HepG2 (cell line): ENCODE measurements around the gene BLVRB. TPM values are rescaled to one million over a fixed set of nuclear protein-coding genes. Genes with fewer than 3 reads are reported as not detected.

Experiments
- AGO1 ChIP-seq: fragments of 200-400 bp; formaldehyde crosslinking; IDR thresholded peaks from 2 replicates; pipeline ENCODE4 v1.6.1; 2017; ENCODE audit warnings: mild to moderate bottlenecking, low read depth, low read length, moderate library complexity; ENCODE audit not compliant: poor library complexity, severe bottlenecking
- DMAP1 ChIP-seq: IDR thresholded peaks from 2 replicates; pipeline ENCODE4 v1.6.1; 2016
- DR1 ChIP-seq: sonication (generic); formaldehyde crosslinking; IDR thresholded peaks from 2 replicates; pipeline ENCODE4 v1.8.0; 2021; ENCODE audit warnings: mild to moderate bottlenecking, missing genetic modification reagents, inconsistent platforms
- EED ChIP-seq: sonication (generic); formaldehyde crosslinking; IDR thresholded peaks from 2 replicates; pipeline ENCODE4 v1.5.0; 2020; ENCODE audit warnings: mild to moderate bottlenecking, missing genetic modification reagents
- GFI1 ChIP-seq: sonication (generic); formaldehyde crosslinking; IDR thresholded peaks from 2 replicates; pipeline ENCODE4 v1.5.0; 2020; ENCODE audit warnings: missing genetic modification reagents, mild to moderate bottlenecking, borderline replicate concordance
- GZF1 ChIP-seq: sonication (generic); formaldehyde crosslinking; IDR thresholded peaks from 2 replicates; pipeline ENCODE4 v1.5.1; 2020; ENCODE audit warnings: mild to moderate bottlenecking, missing genetic modification reagents
- HNRNPH1 ChIP-seq: fragments of 200-400 bp; formaldehyde crosslinking; optimal IDR thresholded peaks from 2 replicates; pipeline ENCODE3; 2017; ENCODE audit warnings: mild to moderate bottlenecking, low read depth, low read length
- KDM5B ChIP-seq: sonication (generic); formaldehyde crosslinking; IDR thresholded peaks from 2 replicates; pipeline ENCODE4 v1.4.0; 2020; ENCODE audit warnings: missing genetic modification reagents, mild to moderate bottlenecking, borderline replicate concordance
- KLF16 ChIP-seq, 2 experiments: sonication (generic) in 1 of 2; formaldehyde crosslinking in 1 of 2; IDR thresholded peaks; 2 replicates each; pipeline versions ENCODE4 v1.6.1 to v1.8.0; 2016 to 2023; ENCODE audit warnings: missing genetic modification reagents in 2 of 2, missing compliant biosample characterization in 1 of 2
- MNT ChIP-seq: fragments of 450-650 bp; IDR thresholded peaks from 2 replicates; pipeline ENCODE4 v1.6.1; 2016
- MXI1 ChIP-seq: IDR thresholded peaks from 3 replicates; pipeline ENCODE4 v1.6.1; 2012; ENCODE audit warnings: low read depth, low read length, inconsistent platforms, borderline replicate concordance
- NCOR1 ChIP-seq: fragments of 200-600 bp; sonication (generic); IDR thresholded peaks from 2 replicates; pipeline ENCODE4 v1.7.0; 2017; ENCODE audit warnings: antibody characterized with exemption, low read length, borderline replicate concordance
- PHF8 ChIP-seq: sonication (generic); formaldehyde crosslinking; IDR thresholded peaks from 2 replicates; pipeline ENCODE4 v1.5.0; 2020; ENCODE audit warnings: missing genetic modification reagents
- RXRA ChIP-seq: sonication (generic); formaldehyde crosslinking; IDR thresholded peaks from 2 replicates; pipeline ENCODE4 v1.5.1; 2020; ENCODE audit warnings: missing genetic modification reagents
- SAP130 ChIP-seq: IDR thresholded peaks from 2 replicates; pipeline ENCODE4 v1.6.1; 2016; ENCODE audit warnings: low read depth
- SP2 ChIP-seq: sonication (generic); formaldehyde crosslinking; IDR thresholded peaks from 2 replicates; pipeline ENCODE4 v1.5.1; 2020; ENCODE audit warnings: mild to moderate bottlenecking, missing genetic modification reagents
- THAP9 ChIP-seq: sonication (generic); formaldehyde crosslinking; IDR thresholded peaks from 2 replicates; pipeline ENCODE4; 2020; ENCODE audit warnings: missing genetic modification reagents, mild to moderate bottlenecking, borderline replicate concordance
- ZNF253 ChIP-seq: sonication (generic); formaldehyde crosslinking; IDR thresholded peaks from 2 replicates; pipeline ENCODE4 v1.8.0; 2022; ENCODE audit warnings: mild to moderate bottlenecking, missing genetic modification reagents, borderline replicate concordance
- ZNF275 ChIP-seq: sonication (generic); formaldehyde crosslinking; IDR thresholded peaks from 2 replicates; pipeline ENCODE4 v1.8.0; 2022; ENCODE audit warnings: missing genetic modification reagents, mild to moderate bottlenecking, inconsistent platforms, borderline replicate concordance
- ZNF431 ChIP-seq: sonication (generic); formaldehyde crosslinking; IDR thresholded peaks from 2 replicates; pipeline ENCODE4 v1.9.0; 2022; ENCODE audit warnings: missing genetic modification reagents, low read depth, mild to moderate bottlenecking, borderline replicate concordance
- ZNF709 ChIP-seq: sonication (generic); formaldehyde crosslinking; IDR thresholded peaks from 2 replicates; pipeline ENCODE4 v1.5.0; 2020; ENCODE audit warnings: mild to moderate bottlenecking, missing genetic modification reagents
- polyA plus RNA-seq, 8 experiments: library from polyadenylated mRNA; depleted of rRNA in 3 of 8; stranded (reverse) in 7 of 8; unstranded in 1 of 8; fragments of >200 nt; fragmentation: Illumina TruSeq in 4 of 8; extraction: Trizol in 4 of 8; gene quantifications; 2 replicates each; pipeline versions ENCODE4 v1.2.1 to v1.2.3, GENCODE V29; 2011 to 2016; ENCODE audit warnings: low read depth in 4 of 8, missing spikeins in 1 of 8, mixed read lengths in 1 of 8; ENCODE audit not compliant: insufficient read depth in 1 of 8
- total RNA-seq, 5 experiments: library from RNA; depleted of rRNA; stranded (reverse); fragments of >200 nt; fragmentation: Illumina TruSeq; extraction: Trizol; gene quantifications; 2 replicates each; pipeline ENCODE4 v1.2.3, GENCODE V29; 2016; ENCODE audit warnings: low read depth in 1 of 5
- TF ChIP-seq, protein P1 (sequence below): sonication (generic); formaldehyde crosslinking; IDR thresholded peaks from 2 replicates; pipeline ENCODE4 v1.5.0; 2020; ENCODE audit warnings: missing genetic modification reagents

The BLVRB gene
- total and polyA plus RNA-seq, 2 of the 13 experiments (the other 11 are each of a cell fraction or from before 2014, with no cell fraction given): 25.9 to 51.4 TPM

- TF ChIP-seq THAP9 (CRISPR knock-in tag) (peak; percentile 31; the same call in 1 of the 2 replicates), KDM5B (CRISPR knock-in tag) (peak; percentile 59), NCOR1 (no peak; the same call in 1 of the 2 replicates), MXI1 (peak; percentile 59; the same call in 1 of the 3 replicates), SP2 (CRISPR knock-in tag) (peak; percentile 77), RXRA (peak; percentile 53), HNRNPH1 (no peak), DR1 (CRISPR knock-in tag) (peak; percentile 90), SAP130 (CRISPR knock-in tag) (peak; percentile 44), EED (CRISPR knock-in tag) (0 out of 2 replicates have a peak, but pooled peaks have one; percentile 79), GFI1 (CRISPR knock-in tag) (0 out of 2 replicates have a peak, but pooled peaks have one; percentile 20), GZF1 (no peak), ZNF253 (peak; percentile 62; the same call in 1 of the 2 replicates), MNT (peak; percentile 19; the same call in 1 of the 2 replicates), KLF16 (CRISPR knock-in tag; IDR thresholded peaks at IDR 0.05) (peak in 1 of 2 experiments; percentile 86; a peak in 1 of 4 replicates), PHF8 (CRISPR knock-in tag) (peak; percentile 71; the same call in 1 of the 2 replicates), ZNF275 (CRISPR knock-in tag) (peak; percentile 30; the same call in 1 of the 2 replicates), ZNF431 (no peak), DMAP1 (CRISPR knock-in tag) (peak; percentile 23; the same call in 1 of the 2 replicates), ZNF709 (CRISPR knock-in tag) (peak; percentile 64; the same call in 1 of the 2 replicates), AGO1 (peak; percentile 48)
- TF ChIP-seq, protein P1, sequence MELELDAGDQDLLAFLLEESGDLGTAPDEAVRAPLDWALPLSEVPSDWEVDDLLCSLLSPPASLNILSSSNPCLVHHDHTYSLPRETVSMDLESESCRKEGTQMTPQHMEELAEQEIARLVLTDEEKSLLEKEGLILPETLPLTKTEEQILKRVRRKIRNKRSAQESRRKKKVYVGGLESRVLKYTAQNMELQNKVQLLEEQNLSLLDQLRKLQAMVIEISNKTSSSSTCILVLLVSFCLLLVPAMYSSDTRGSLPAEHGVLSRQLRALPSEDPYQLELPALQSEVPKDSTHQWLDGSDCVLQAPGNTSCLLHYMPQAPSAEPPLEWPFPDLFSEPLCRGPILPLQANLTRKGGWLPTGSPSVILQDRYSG (CRISPR knock-in tag): 0 out of 2 replicates have a peak, but pooled peaks have one; percentile 54
Observed at GRCh38 chr19:40425450-40426287, 39.9 kb downstream of the BLVRB start, which contains the start of gene SERTAD1 (continued).
